ENCODE measurements around the gene ZNF362. TPM values are rescaled to one million over a fixed set of nuclear protein-coding genes. Genes with fewer than 3 reads are reported as not detected.

Gene ZNF362
- total RNA-seq, result 5.8 and 8.7 TPM in 2 replicates

DNA sequence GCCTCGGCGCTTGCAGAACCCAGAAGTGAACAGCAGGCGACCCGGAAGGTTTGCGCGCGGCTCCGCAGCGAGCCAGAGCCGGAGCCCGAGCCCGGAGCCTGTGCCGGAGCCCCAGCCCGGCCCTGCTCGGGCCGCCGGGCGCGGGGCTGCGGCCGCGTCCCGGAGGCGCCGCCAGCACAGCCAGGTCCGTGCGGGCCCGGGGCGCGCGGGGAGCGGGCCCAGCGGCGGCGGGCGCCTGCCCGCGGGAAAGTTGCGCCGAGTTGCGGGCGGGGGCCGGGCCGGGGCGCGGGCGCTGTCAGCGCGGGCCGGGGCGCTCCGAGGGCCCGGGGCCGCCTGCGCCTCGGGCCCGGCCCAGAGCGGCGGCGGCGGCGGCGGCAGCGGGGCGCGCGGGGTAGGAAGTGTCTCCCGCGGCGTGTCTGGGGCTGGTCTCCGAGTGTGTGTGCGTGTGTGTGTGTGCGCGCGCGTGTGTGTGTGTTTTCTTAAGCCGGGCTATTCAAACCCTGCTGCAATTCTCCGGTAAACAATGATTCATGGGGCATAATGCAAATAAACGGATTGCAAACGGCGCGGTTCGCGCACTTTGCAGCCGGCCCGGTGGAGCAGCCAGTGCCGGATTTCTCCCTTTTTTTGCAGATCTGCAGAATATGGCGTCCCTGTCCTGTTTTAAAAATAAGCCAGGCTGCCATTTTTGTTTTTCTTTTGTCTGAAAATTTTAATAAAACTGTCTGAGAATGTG, at the start of gene ZNF362:
Gene ZNF362, plus strand, starts transcription at position 22 of the 736 bp plus-strand sequence. CDS start 14,083 bp downstream, outside the sequence.

DNA sequence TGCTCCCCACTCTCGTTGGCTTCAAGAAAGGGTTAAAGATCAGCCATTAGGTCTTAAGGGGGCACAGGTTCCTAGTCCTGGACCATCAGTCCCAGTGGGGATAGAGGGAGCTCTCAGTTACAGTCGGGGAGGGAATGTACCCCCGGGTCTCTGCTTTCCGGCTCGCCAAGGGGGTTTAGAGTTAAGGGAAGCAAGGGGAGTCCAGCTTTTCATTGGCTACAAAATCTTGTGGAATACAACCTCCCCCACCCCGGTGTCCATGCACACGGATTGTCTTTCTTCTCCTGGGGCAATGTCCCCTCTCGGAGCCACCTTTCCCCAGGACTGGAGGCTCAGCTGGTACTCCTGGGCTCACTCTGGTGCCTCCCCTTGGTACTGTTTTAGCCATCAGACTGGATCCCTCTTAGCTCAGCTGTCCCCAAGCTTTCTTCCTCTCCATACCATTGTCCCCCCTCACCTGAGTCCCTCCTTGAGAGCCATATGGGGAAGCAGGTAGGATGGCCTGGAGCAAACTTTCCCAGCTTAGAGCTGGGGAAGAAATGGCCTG, 64.4 kb downstream of the ZNF362 start, which contains the start of gene A3GALT2:
Gene A3GALT2, minus strand, starts transcription at position 480 of the 547 bp plus-strand sequence. Its CDS starts 0 bp downstream, at position 480.

Other genes starting within 250 kb of the ZNF362 start
- gene AK2, start 219.6 kb upstream of the ZNF362 start, total RNA-seq, result 165 and 166 TPM in 2 replicates
- 6.3 and 17.0 TPM in 2 replicates for gene AZIN2, start 175.3 kb upstream of the ZNF362 start, total RNA-seq
- 3.4 and 3.7 TPM in 2 replicates for gene TRIM62, start 74.4 kb upstream of the ZNF362 start, total RNA-seq
- gene A3GALT2, start 64.6 kb downstream of the ZNF362 start, total RNA-seq, result not detected in 2 replicates
- gene PHC2, start 174.6 kb downstream of the ZNF362 start, total RNA-seq, result 180 and 183 TPM in 2 replicates
- gene ZSCAN20, start 216.2 kb downstream of the ZNF362 start, total RNA-seq, result 3.5 and 4.3 TPM in 2 replicates

Measured in myometrial cell (primary cell).